ENCODE results near the gene CRYGC. TPM values are rescaled to one million over a fixed set of nuclear protein-coding genes. Genes with fewer than 3 reads are reported as not detected.
"Not testable (repeated sequence)": the region's sequence is repeated elsewhere in the genome, so short reads cannot be mapped to it uniquely, and the experiment has no call there.

Gene CRYGC
- total and polyA plus RNA-seq, 2 donors from 2014 or later = not detected

DNA sequence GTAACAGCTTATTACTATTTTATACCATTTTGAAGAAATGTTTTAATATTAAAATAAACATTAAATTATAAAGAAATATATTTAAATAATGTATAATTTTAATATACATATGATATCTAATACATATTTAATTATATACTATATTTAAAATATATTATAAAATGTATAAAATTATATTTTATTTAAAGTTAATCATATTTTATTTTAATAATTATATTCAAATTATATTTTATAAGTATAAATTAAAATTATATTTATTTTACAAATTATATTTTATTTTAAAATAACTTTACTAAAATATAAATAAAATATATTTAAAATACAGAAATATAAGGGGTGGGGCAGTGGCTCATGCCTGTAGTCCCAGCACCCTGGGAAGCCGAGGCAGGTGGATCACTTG lies 7.4 kb downstream of the CRYGC start:
- no peak for DNase-seq
- intact Hi-C loops (cut with DNase I) = no loop called here
- H3K9me3 ChIP-seq (ENCODE audit: control insufficient read depth in 2 of 3, insufficient read depth in 1 of 3, low read length in 3 of 3) = no peaks in the 10 kb centered on the region
- H3K4me3 ChIP-seq (ENCODE audit: low read length in 3 of 3) = no peak overlapping the region
- no peak overlapping the region for H3K9ac ChIP-seq (ENCODE audit: low read length in 3 of 3)
- TF ChIP-seq, protein P1, sequence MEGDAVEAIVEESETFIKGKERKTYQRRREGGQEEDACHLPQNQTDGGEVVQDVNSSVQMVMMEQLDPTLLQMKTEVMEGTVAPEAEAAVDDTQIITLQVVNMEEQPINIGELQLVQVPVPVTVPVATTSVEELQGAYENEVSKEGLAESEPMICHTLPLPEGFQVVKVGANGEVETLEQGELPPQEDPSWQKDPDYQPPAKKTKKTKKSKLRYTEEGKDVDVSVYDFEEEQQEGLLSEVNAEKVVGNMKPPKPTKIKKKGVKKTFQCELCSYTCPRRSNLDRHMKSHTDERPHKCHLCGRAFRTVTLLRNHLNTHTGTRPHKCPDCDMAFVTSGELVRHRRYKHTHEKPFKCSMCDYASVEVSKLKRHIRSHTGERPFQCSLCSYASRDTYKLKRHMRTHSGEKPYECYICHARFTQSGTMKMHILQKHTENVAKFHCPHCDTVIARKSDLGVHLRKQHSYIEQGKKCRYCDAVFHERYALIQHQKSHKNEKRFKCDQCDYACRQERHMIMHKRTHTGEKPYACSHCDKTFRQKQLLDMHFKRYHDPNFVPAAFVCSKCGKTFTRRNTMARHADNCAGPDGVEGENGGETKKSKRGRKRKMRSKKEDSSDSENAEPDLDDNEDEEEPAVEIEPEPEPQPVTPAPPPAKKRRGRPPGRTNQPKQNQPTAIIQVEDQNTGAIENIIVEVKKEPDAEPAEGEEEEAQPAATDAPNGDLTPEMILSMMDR (IDR thresholded peaks at IDR 0.05; ENCODE audit: borderline replicate concordance, extremely low read depth, insufficient read depth) = no peak
- peak; percentile 99 for FAIRE-seq
- no peaks in the 10 kb centered on the region for H3K27me3 ChIP-seq (ENCODE audit: control insufficient read depth, insufficient read depth, low read length)
- H3K36me3 ChIP-seq (ENCODE audit: control insufficient read depth in 2 of 3, insufficient read depth in 3 of 3, low read length in 3 of 3) = no peaks in the 10 kb centered on the region
- H3K4me1 ChIP-seq (ENCODE audit: control insufficient read depth in 2 of 3, insufficient read depth in 2 of 3, low read depth in 1 of 3, low read length in 3 of 3) = no peaks in the 10 kb centered on the region
- H3K27ac ChIP-seq (ENCODE audit: low read depth in 2 of 2, low read length in 2 of 2) = no peak overlapping the region

DNA sequence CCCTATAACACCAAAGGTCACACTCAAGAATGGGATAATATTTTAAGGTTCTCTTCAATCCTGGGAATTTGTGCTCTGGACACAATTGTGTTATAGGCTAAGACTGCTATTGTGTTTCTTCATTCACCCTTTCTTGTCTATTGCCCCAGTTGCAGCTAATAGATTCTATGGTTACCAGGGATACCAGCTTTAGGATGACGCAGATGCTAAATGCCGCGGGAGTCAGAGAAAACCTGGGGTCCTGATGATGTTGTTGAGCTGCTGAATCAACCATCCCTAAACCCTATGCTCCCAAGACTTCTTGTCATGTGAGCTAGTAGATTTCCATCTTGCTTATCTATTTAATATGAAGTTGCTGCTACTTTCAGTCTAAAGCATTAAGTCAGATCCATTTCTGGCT lies 10.7 kb downstream of the CRYGC start:
- Histone ChIP-seq H3K9me3 (ENCODE audit: control insufficient read depth in 2 of 3, insufficient read depth in 1 of 3, low read length in 3 of 3) (no peaks in the 10 kb centered on the region), H3K4me3 (ENCODE audit: low read length in 3 of 3) (no peak overlapping the region), H3K27me3 (ENCODE audit: control insufficient read depth, insufficient read depth, low read length) (no peaks in the 10 kb centered on the region), H3K4me1 (ENCODE audit: control insufficient read depth in 2 of 3, insufficient read depth in 2 of 3, low read depth in 1 of 3, low read length in 3 of 3) (no peaks in the 10 kb centered on the region), H3K36me3 (ENCODE audit: control insufficient read depth in 2 of 3, insufficient read depth in 3 of 3, low read length in 3 of 3) (no peaks in the 10 kb centered on the region), H3K27ac (ENCODE audit: low read depth in 2 of 2, low read length in 2 of 2) (no peak overlapping the region), H3K9ac (ENCODE audit: low read length in 3 of 3) (no peak overlapping the region)
- intact Hi-C loops (cut with DNase I) = no loop called here
- DNase-seq = no peak
- FAIRE-seq = no peak
- TF ChIP-seq, protein P1 (IDR thresholded peaks at IDR 0.05; ENCODE audit: borderline replicate concordance, extremely low read depth, insufficient read depth) = no peak

DNA sequence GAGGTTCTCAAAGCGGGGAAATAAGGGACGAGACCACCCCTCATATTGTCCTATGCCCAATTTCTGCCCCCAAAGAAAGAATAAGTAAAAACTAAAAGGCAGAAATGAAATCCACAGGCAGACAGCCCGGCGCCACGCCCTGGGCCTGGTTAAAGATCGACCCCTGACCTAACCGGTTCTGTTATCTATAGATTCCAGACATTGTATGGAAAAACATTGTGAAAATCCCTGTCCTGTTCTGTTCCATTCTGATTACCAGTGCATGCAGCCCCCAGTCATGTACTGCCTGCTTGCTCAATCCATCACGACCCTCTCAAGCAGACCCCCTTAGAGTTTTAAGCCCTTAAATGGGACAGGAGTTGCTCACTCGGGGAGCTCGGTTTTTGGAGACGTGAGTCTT lies 12.2 kb downstream of the CRYGC start:
- H3K4me3 ChIP-seq (ENCODE audit: low read length in 3 of 3); FAIRE-seq; H3K9ac ChIP-seq (ENCODE audit: low read length in 3 of 3); H3K27me3 ChIP-seq (ENCODE audit: control insufficient read depth, insufficient read depth, low read length); intact Hi-C loops (cut with DNase I); H3K36me3 ChIP-seq (ENCODE audit: control insufficient read depth in 2 of 3, insufficient read depth in 3 of 3, low read length in 3 of 3); H3K4me1 ChIP-seq (ENCODE audit: control insufficient read depth in 2 of 3, insufficient read depth in 2 of 3, low read depth in 1 of 3, low read length in 3 of 3); H3K9me3 ChIP-seq (ENCODE audit: control insufficient read depth in 2 of 3, insufficient read depth in 1 of 3, low read length in 3 of 3); DNase-seq; H3K27ac ChIP-seq (ENCODE audit: low read depth in 2 of 2, low read length in 2 of 2): not testable (repeated sequence)

DNA sequence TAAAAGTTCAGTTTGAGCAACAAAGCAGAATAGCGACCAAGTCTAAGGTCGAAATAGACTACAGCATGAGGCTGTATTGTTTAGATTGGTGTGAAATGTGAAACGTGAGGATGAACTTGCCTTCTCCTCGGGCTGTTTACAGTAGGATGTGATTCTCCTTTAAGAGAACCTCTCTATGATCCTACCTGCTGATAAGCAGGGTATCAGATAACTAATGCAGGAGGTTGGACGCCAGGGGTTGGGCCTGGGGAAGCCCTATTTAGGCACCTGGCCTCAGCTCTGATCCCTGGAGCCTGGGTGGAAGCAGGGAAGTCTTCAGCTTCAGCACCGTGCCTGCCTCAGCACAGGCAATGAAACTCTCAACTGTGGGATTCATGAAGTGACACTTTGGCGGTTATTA lies 16.7 kb downstream of the CRYGC start:
- FAIRE-seq (no peak), DNase-seq (peak in 4 of 5 donors; percentile 28 to 54 (median 40))
- H3K4me3 ChIP-seq (ENCODE audit: low read length in 3 of 3) = no peak overlapping the region
- H3K9me3 ChIP-seq (ENCODE audit: control insufficient read depth in 2 of 3, insufficient read depth in 1 of 3, low read length in 3 of 3) = no peaks in the 10 kb centered on the region
- H3K27ac ChIP-seq (ENCODE audit: low read depth in 2 of 2, low read length in 2 of 2) = no peak overlapping the region
- H3K4me1 ChIP-seq (ENCODE audit: control insufficient read depth in 2 of 3, insufficient read depth in 2 of 3, low read depth in 1 of 3, low read length in 3 of 3) = no peaks in the 10 kb centered on the region
- no peaks in the 10 kb centered on the region for H3K27me3 ChIP-seq (ENCODE audit: control insufficient read depth, insufficient read depth, low read length)
- intact Hi-C loops (cut with DNase I) = no loop called here
- H3K36me3 ChIP-seq (ENCODE audit: control insufficient read depth in 2 of 3, insufficient read depth in 3 of 3, low read length in 3 of 3) = no peaks in the 10 kb centered on the region
- TF ChIP-seq, protein P1 (IDR thresholded peaks at IDR 0.05; ENCODE audit: borderline replicate concordance, extremely low read depth, insufficient read depth) = no peak
- H3K9ac ChIP-seq (ENCODE audit: low read length in 3 of 3) = no peak overlapping the region

DNA sequence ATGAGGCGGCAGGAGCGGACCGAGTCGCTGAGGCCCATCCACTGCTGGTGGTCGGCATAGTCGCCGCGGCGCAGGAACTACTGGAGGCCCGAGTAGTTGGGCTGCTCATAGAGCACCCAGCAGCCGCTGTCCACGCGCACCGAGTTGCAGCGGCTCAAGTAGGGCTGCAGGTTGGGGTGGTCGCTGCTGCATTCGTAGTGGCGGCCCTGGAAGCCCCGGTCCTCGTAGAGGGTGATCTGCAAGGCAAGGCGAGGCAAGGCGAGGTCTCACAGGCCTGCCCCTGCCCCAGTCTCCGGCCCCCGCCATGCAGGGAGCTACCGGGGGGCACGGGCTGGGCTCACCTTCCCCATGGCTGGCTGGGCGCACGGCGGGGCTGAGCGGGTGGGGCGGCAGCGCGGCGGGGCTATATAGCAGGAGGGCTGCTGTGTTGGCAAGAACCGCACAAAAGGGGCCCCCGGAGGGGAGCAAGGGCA lies 17.3 kb downstream of the CRYGC start:
- H3K4me1 ChIP-seq (ENCODE audit: control insufficient read depth in 2 of 3, insufficient read depth in 2 of 3, low read depth in 1 of 3, low read length in 3 of 3); intact Hi-C loops (cut with DNase I); H3K9me3 ChIP-seq (ENCODE audit: control insufficient read depth in 2 of 3, insufficient read depth in 1 of 3, low read length in 3 of 3); H3K27me3 ChIP-seq (ENCODE audit: control insufficient read depth, insufficient read depth, low read length); H3K27ac ChIP-seq (ENCODE audit: low read depth in 2 of 2, low read length in 2 of 2); H3K9ac ChIP-seq (ENCODE audit: low read length in 3 of 3); FAIRE-seq; H3K4me3 ChIP-seq (ENCODE audit: low read length in 3 of 3); H3K36me3 ChIP-seq (ENCODE audit: control insufficient read depth in 2 of 3, insufficient read depth in 3 of 3, low read length in 3 of 3): not testable (repeated sequence)
- DNase-seq = peak; percentile 27 to 70 (median 48)
